HUDEP-2 (cell line): Measurements from ENCODE around the gene NAALADL2.

Experiments used
- DNase-seq, 76 experiments: peaks; one replicate each; lab custom pipeline; 2025; ENCODE audit not compliant: unreplicated experiment in 76 of 76; lab: John Stamatoyannopoulos, UW

Gene NAALADL2

GRCh38 chr3:175193815-175194518, 334.8 kb downstream of the NAALADL2 start:
- no peak for DNase-seq

GRCh38 chr3:175198991-175199783, 340.1 kb downstream of the NAALADL2 start:
- no peak for DNase-seq

- DNase-seq: no peak
Measured at GRCh38 chr3:175199961-175200360, 340.8 kb downstream of the NAALADL2 start.

- no peak for DNase-seq
Measured at GRCh38 chr3:175200391-175201095, 341.4 kb downstream of the NAALADL2 start.

- DNase-seq: no peak
Measured at GRCh38 chr3:175207361-175207760, 348.2 kb downstream of the NAALADL2 start.

- DNase-seq: peak in 1 of 76 experiments; percentile 14
Measured at GRCh38 chr3:175208326-175208725, 349.2 kb downstream of the NAALADL2 start.

- DNase-seq: no peak
Measured at GRCh38 chr3:175211466-175211865, 352.3 kb downstream of the NAALADL2 start.

GRCh38 chr3:175212896-175213295, 353.8 kb downstream of the NAALADL2 start:
- DNase-seq: no peak

- DNase-seq: no peak
Measured at GRCh38 chr3:175214216-175214615, 355.1 kb downstream of the NAALADL2 start.

GRCh38 chr3:175215833-175216232, 356.7 kb downstream of the NAALADL2 start:
- no peak for DNase-seq

- DNase-seq: no peak
Measured at GRCh38 chr3:175222356-175222755, 363.2 kb downstream of the NAALADL2 start.

- DNase-seq: peak in 7 of 76 experiments; percentile 1 to 37 (median 17)
Measured at GRCh38 chr3:175224051-175224450, 364.9 kb downstream of the NAALADL2 start.

GRCh38 chr3:175226444-175226843, 367.3 kb downstream of the NAALADL2 start:
- DNase-seq: no peak

- no peak for DNase-seq
Measured at GRCh38 chr3:175227126-175227525, 368.0 kb downstream of the NAALADL2 start.

- DNase-seq: no peak
Measured at GRCh38 chr3:175233957-175234940, 375.1 kb downstream of the NAALADL2 start.

GRCh38 chr3:175238801-175239200, 379.7 kb downstream of the NAALADL2 start:
- no peak for DNase-seq

- DNase-seq: no peak
Measured at GRCh38 chr3:175240921-175241320, 381.8 kb downstream of the NAALADL2 start.

- no peak for DNase-seq
Measured at GRCh38 chr3:175242243-175242642, 383.1 kb downstream of the NAALADL2 start.

- DNase-seq: no peak
Measured at GRCh38 chr3:175246234-175246633, 387.1 kb downstream of the NAALADL2 start.

GRCh38 chr3:175246766-175247165, 387.6 kb downstream of the NAALADL2 start:
- DNase-seq: no peak
